Measurements from ENCODE around the gene RNF130. TPM values are rescaled to one million over a fixed set of nuclear protein-coding genes. Genes with fewer than 3 reads are reported as not detected.

RNF130 gene
- total RNA-seq, 4 donors from 2014 or later: 150 to 170 (median 167) TPM

DNA sequence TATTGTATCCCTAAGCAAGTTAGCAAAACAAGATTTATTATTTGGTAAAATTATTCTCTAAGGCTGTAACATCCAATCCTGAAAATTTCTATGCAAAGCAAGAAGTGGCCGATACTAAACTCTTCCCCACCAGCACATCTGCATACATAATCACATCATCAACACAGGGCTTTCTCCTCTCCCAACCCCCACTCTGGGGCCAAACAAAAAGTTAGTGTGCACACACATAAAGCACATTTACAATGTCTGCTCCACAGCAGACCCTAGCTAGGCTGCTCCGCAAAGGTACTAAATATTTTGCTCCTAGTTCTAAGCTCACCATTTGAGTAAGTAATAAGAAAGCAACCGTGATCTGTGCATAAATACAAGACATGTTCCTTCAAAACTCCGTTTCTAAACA, 3.6 kb downstream of the RNF130 start:
- DNase-seq (ENCODE audit: low spot score) (no peak), ATAC-seq (ENCODE audit: low FRiP score) (no peak)
- TF ChIP-seq, protein P1, sequence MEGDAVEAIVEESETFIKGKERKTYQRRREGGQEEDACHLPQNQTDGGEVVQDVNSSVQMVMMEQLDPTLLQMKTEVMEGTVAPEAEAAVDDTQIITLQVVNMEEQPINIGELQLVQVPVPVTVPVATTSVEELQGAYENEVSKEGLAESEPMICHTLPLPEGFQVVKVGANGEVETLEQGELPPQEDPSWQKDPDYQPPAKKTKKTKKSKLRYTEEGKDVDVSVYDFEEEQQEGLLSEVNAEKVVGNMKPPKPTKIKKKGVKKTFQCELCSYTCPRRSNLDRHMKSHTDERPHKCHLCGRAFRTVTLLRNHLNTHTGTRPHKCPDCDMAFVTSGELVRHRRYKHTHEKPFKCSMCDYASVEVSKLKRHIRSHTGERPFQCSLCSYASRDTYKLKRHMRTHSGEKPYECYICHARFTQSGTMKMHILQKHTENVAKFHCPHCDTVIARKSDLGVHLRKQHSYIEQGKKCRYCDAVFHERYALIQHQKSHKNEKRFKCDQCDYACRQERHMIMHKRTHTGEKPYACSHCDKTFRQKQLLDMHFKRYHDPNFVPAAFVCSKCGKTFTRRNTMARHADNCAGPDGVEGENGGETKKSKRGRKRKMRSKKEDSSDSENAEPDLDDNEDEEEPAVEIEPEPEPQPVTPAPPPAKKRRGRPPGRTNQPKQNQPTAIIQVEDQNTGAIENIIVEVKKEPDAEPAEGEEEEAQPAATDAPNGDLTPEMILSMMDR (IDR thresholded peaks at IDR 0.05): no peak

DNA sequence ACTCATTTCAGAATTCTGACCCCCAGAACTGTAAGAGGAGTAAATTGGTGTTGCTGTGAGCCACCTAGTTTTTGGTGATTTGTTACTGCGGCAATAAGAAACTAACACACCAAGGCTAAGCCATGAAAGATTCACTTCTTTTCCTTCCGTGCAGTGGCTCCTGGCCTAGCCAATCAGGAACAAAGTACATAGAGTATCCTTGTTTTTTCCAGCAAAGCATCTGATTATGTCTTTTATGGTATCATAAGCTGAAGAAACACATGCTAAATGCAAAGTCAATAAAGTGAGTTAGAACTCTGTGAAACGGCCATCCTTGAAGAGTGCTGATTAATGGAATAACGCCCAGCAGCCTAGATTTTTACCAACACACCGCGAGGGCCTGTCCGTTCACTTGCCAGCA, 11.4 kb downstream of the RNF130 start:
- TF ChIP-seq, protein P1 (IDR thresholded peaks at IDR 0.05): no peak
- DNase-seq (ENCODE audit: low spot score): no peak
- no peak for ATAC-seq (ENCODE audit: low FRiP score)

DNA sequence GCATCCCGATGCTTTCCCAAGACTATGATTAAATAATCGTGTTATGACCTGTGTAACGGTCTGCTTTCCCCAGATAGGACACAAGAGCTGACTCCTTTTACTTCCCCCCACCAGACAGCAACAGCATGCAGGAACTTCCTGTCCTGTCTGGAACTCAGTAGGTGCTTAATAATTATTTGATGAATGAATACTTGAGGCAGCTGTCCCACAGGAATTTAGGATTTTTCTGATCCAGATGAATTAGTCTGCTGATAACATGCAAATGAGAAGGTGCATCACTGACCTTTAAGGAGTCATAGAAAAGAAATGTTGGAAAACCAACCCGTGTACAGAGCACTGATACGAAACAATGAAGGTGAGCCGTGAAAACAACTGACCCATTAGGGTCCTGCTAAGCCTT, 12.2 kb downstream of the RNF130 start:
- no peak for ATAC-seq (ENCODE audit: low FRiP score)

DNA sequence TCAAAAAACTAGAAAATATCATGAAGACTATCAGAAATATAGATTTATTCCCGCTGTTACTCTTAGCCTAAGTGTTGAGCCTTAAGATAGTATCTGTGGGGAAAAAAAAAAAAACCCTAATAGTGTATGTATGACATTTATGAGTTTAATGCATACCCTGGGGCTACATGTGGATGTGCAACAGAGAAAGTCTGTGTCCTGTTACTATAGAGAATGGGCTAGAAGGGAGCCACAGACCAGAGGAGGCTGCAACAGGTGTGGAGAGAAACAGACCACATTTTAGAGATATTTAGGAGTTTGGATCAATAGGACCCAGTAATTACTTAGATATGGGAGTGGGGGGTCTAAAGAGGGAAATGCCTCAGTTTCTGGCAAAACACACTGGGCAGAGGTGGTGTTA, 15.4 kb downstream of the RNF130 start:
- no peak for DNase-seq (ENCODE audit: low spot score)
- TF ChIP-seq, protein P1 (IDR thresholded peaks at IDR 0.05): no peak

More for the DNA sequence above, 12.2 kb downstream of the RNF130 start:
- no peak for DNase-seq (ENCODE audit: low spot score)
- TF ChIP-seq, protein P1 (IDR thresholded peaks at IDR 0.05): no peak

DNA sequence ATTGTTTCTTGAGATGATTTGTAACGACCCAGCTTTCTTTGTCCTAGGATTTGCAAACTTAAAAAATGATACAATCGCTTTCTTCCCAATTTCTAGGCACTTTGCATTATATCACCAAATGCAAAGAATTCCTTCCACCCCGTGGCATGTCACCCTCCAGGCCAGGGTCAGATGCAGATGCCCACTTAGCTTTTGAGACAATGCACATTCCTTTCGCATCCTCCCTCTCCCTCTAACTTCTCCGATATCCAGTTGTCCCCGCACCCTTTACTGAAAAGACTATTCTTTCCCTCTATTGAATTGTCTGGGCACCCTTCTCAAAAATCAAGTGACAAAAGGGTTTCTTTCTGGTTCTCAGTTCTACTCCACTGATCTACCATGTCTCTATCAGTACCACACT, 17.3 kb downstream of the RNF130 start:
- no peak for ATAC-seq (ENCODE audit: low FRiP score)
- no peak for DNase-seq (ENCODE audit: low spot score)
- TF ChIP-seq, protein P1 (IDR thresholded peaks at IDR 0.05): no peak

More for the DNA sequence above, 15.4 kb downstream of the RNF130 start:
- no peak for ATAC-seq (ENCODE audit: low FRiP score)

DNA sequence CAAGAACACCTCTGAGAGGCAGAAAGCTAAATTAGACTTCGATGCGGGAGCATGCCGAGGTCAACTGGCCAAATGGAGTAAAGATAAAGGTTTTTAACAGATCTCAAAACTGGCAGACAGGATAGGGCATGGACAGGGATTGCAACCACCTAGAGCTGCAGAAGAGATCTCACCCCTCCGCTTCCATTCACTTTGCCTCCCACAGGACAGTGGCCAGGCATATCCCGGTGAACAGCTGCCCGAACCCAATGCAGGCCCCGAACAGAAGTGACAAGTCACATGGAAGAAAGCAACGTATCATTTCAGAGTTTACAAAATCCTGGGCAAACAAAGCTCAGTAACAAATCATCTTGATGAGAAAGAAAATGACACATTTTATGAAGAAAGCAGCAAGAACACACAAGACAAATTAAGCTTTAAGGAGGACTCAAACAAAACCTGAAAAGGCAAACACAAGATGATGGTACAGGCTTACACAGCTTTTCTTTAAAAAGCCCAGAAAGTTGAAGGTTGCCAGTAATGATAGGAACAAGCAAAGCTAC, 18.4 kb downstream of the RNF130 start:
- ATAC-seq (ENCODE audit: low FRiP score): no peak
- DNase-seq (ENCODE audit: low spot score): no peak
- TF ChIP-seq, protein P1 (IDR thresholded peaks at IDR 0.05): no peak

DNA sequence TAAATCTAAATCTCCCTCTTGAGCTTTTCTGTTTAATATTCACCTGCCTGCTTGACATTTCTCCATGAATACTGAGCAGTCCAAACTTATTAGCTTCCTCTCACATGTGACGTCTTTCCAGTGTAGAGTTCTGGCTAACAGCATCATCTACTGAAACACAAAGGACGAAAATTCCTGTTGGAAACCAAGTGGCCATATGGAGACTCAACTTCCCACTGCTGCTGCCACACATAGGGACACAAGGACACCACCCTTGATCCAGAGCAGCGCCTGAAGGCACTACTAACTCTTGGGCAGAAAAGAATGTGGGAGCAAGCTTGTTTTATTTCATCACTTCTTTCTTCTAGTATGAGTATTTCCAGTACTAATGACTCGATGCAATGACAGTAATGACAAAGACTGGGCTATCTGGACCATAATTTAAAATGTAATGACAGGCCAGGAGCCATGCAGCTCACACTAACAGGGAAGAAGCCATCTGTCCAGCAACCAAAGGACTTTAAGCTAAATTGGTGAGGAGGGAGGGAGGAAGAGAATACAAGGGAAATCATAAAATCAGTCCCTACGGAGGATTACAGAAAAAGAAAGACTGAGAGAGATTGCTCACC, 19.2 kb downstream of the RNF130 start:
- no peak for ATAC-seq (ENCODE audit: low FRiP score)
- no peak for DNase-seq (ENCODE audit: low spot score)
- TF ChIP-seq, protein P1 (IDR thresholded peaks at IDR 0.05): no peak
